ENCODE measurements around the gene SSH2. TPM values are rescaled to one million over a fixed set of nuclear protein-coding genes. Genes with fewer than 3 reads are reported as not detected.

The SSH2 gene
- total and polyA plus RNA-seq, 9 of the 15 experiments (the other 6 are each of a cell fraction or from before 2014, with no cell fraction given): 3.9 to 16.1 (median 10.2) TPM

DNA sequence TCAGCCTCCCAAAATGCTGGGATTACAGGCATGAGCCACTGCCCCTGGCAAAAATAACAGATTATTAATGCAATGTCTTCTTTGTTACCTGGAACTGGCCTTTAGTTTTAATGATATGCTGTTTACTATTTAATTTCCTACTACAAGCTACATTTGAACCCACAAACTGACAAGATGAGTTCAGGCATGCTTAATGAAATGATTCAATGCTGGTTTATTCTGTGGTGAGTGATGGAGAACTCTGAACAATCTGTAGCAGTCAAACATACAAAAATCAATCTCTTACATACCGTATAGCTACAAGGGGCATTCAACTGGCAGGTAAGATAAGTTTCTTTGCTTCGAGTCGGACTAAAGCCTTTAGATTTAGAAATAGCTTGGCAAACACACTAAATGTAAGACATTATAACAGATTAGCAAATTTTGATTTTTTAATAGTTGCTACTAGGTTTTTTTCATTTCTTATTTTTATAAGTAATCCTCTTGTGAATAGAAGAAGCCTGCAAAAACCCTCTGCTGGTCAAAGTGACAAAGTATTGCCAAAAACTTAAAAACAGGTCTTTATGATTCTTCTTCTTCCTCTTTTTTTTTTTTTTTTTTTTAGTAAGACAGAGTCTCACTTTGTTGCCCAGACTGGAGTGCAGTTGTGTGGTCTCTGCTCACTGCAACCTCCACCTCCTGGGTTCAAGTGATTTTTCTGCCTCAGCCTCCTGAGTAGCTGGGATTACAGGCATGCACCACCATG, 138.5 kb downstream of the SSH2 start:
- DNase-seq (ENCODE audit: extremely low read depth in 1 of 4, low spot score in 3 of 4) (no peak), ATAC-seq (no peak), FAIRE-seq (no peak)
- Histone ChIP-seq H4K20me1 (replicated peaks; ENCODE audit: control insufficient read depth, insufficient read depth, low read length) (no peaks in the 10 kb centered on the region), H2AFZ (ENCODE audit: low read depth, low read length) (no peak overlapping the region), H3K36me3 (ENCODE audit: control insufficient read depth, insufficient read depth, low read length) (no peaks in the 10 kb centered on the region; the same call in 2 of the 3 replicates), H3K4me3 (no peak overlapping the region), H3K9me3 (replicated peaks; ENCODE audit: control insufficient read depth, insufficient read depth, low read depth, low read length) (no peaks in the 10 kb centered on the region), H3K27ac (ENCODE audit: extremely low read depth, low read depth, low read length) (no peak overlapping the region), H3K4me2 (ENCODE audit: insufficient read depth, low read length) (no peak overlapping the region), H3K4me1 (replicated peaks in 1 of 2; ENCODE audit: control insufficient read depth in 2 of 2, insufficient read depth in 2 of 2, low read length in 2 of 2) (no peaks in the 10 kb centered on the region), H3K79me2 (ENCODE audit: control insufficient read depth, insufficient read depth, low read length) (no peaks in the 10 kb centered on the region), H3K27me3 (ENCODE audit: control insufficient read depth in 2 of 2, insufficient read depth in 2 of 2, low read length in 2 of 2) (no peaks in the 10 kb centered on the region), H3K9ac (ENCODE audit: insufficient read depth in 1 of 2, low read depth in 2 of 2, low read length in 2 of 2) (no peak overlapping the region), H3K9me1 (ENCODE audit: control insufficient read depth, insufficient read depth, low read length) (no peaks in the 10 kb centered on the region)
- TF ChIP-seq TAF7 (tag; IDR thresholded peaks at IDR 0.05) (no peak), ETV5 (CRISPR knock-in tag; IDR thresholded peaks at IDR 0.05; ENCODE audit: low read depth) (no peak), ZNF384 (IDR thresholded peaks at IDR 0.05; ENCODE audit: low read depth, low read length) (no peak), POLR2AphosphoS5 (IDR thresholded peaks at IDR 0.05; ENCODE audit: control insufficient read depth, insufficient read depth, low read depth, low read length) (no peak), MCM5 (IDR thresholded peaks at IDR 0.05; ENCODE audit: low read depth) (no peak), MEF2D (tag; conservative IDR thresholded peaks at IDR 0.05; ENCODE audit: low read depth) (no peak), SRSF3 (IDR thresholded peaks at IDR 0.05; ENCODE audit: insufficient read depth, low read length) (no peak), RB1 (IDR thresholded peaks at IDR 0.05; ENCODE audit: low read depth) (no peak), RHOXF2B (CRISPR knock-in tag; conservative IDR thresholded peaks at IDR 0.05) (no peak), HMG20B (CRISPR knock-in tag; IDR thresholded peaks at IDR 0.05) (no peak), CREBBP (IDR thresholded peaks at IDR 0.05; ENCODE audit: low read depth, low read length) (no peak), ZNF184 (CRISPR knock-in tag; IDR thresholded peaks at IDR 0.05) (no peak), NFYB (IDR thresholded peaks at IDR 0.05; ENCODE audit: extremely low read depth, insufficient read length) (no peak), NR1H2 (CRISPR knock-in tag; IDR thresholded peaks at IDR 0.05) (no peak), CBX1 (IDR thresholded peaks at IDR 0.05; ENCODE audit: low read depth) (no peak), KDM2B (CRISPR knock-in tag; IDR thresholded peaks at IDR 0.05) (no peak)
- TF ChIP-seq, protein P1, sequence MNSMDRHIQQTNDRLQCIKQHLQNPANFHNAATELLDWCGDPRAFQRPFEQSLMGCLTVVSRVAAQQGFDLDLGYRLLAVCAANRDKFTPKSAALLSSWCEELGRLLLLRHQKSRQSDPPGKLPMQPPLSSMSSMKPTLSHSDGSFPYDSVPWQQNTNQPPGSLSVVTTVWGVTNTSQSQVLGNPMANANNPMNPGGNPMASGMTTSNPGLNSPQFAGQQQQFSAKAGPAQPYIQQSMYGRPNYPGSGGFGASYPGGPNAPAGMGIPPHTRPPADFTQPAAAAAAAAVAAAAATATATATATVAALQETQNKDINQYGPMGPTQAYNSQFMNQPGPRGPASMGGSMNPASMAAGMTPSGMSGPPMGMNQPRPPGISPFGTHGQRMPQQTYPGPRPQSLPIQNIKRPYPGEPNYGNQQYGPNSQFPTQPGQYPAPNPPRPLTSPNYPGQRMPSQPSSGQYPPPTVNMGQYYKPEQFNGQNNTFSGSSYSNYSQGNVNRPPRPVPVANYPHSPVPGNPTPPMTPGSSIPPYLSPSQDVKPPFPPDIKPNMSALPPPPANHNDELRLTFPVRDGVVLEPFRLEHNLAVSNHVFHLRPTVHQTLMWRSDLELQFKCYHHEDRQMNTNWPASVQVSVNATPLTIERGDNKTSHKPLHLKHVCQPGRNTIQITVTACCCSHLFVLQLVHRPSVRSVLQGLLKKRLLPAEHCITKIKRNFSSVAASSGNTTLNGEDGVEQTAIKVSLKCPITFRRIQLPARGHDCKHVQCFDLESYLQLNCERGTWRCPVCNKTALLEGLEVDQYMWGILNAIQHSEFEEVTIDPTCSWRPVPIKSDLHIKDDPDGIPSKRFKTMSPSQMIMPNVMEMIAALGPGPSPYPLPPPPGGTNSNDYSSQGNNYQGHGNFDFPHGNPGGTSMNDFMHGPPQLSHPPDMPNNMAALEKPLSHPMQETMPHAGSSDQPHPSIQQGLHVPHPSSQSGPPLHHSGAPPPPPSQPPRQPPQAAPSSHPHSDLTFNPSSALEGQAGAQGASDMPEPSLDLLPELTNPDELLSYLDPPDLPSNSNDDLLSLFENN (IDR thresholded peaks at IDR 0.05; ENCODE audit: low read depth in 2 of 2, low read length in 2 of 2): no peak
- in situ Hi-C loops (cut with MboI) (no loop called here), intact Hi-C loops (cut with micrococcal nuclease) (no loop called here)
- WGBS (ENCODE audit: insufficient coverage, low coverage, missing lambda C conversion rate): 75% methylated on average over 3 of the region's 3 CpGs
- POLR2A ChIA-PET: interaction anchor here (0.6 kb wide), 1 partner anchor 140 kb away, joined by 3 read pairs; no protein-coding TSS in a partner anchor
- CTCF ChIA-PET (ENCODE audit: low intra/inter-chr PET ratio): interaction anchor here (0.6 kb wide), 1 partner anchor 1085 kb away, joined by 4 read pairs; no protein-coding TSS in a partner anchor
- BruUV-seq (replicated peaks): no TSS peak
